Hepatocyte (in vitro differentiated cells): ENCODE measurements around the gene YEATS2. TPM values are rescaled to one million over a fixed set of nuclear protein-coding genes. Genes with fewer than 3 reads are reported as not detected.

Experiments
- DNase-seq: peaks from one replicate; pipeline ENCODE4 v3.0.0-alpha.2; 2016; ENCODE audit warnings: low spot score
- H2AFZ ChIP-seq: fragments of 200-600 bp; sonication (generic); 2 replicates; pipeline ENCODE4 v1.6.0; 2016; ENCODE audit warnings: antibody characterized with exemption, mild to moderate bottlenecking
- H3K27ac ChIP-seq: fragments of 200-600 bp; sonication (generic); 2 replicates; pipeline ENCODE4 v1.5.1; 2016; ENCODE audit warnings: mild to moderate bottlenecking
- H3K27me3 ChIP-seq: fragments of 200-600 bp; sonication (generic); 2 replicates; pipeline ENCODE4 v1.6.1; 2016
- H3K36me3 ChIP-seq: fragments of 200-600 bp; sonication (generic); replicated peaks from 2 replicates; pipeline ENCODE4 v1.5.1; 2016; ENCODE audit warnings: low read depth; ENCODE audit not compliant: insufficient read depth
- H3K4me1 ChIP-seq: fragments of 200-600 bp; sonication (generic); 2 replicates; pipeline ENCODE4 v1.5.1; 2016; ENCODE audit warnings: mild to moderate bottlenecking, moderate library complexity; ENCODE audit not compliant: insufficient read depth
- H3K4me2 ChIP-seq: fragments of 200-600 bp; sonication (generic); 2 replicates; pipeline ENCODE4 v1.6.0; 2016
- H3K4me3 ChIP-seq: fragments of 200-600 bp; sonication (generic); 2 replicates; pipeline ENCODE4 v1.5.1; 2016; ENCODE audit warnings: mild to moderate bottlenecking
- H3K79me2 ChIP-seq: fragments of 200-600 bp; sonication (generic); 2 replicates; pipeline ENCODE4 v1.6.0; 2017; ENCODE audit warnings: mild to moderate bottlenecking
- H3K9me2 ChIP-seq: fragments of 200-600 bp; sonication (generic); replicated peaks from 2 replicates; pipeline ENCODE4 v1.6.0; 2017; ENCODE audit warnings: mild to moderate bottlenecking; ENCODE audit not compliant: insufficient read depth
- H3K9me3 ChIP-seq: fragments of 200-600 bp; sonication (generic); 2 replicates; pipeline ENCODE4 v1.5.1; 2016; ENCODE audit warnings: low read depth, mild to moderate bottlenecking
- H4K20me1 ChIP-seq: fragments of 200-600 bp; sonication (generic); 2 replicates; pipeline ENCODE4 v1.6.0; 2016; ENCODE audit warnings: mild to moderate bottlenecking; ENCODE audit not compliant: insufficient read depth, poor library complexity, severe bottlenecking
- EZH2 ChIP-seq: fragments of 200-600 bp; sonication (generic); IDR thresholded peaks from 2 replicates; pipeline ENCODE4 v1.6.1; 2016; ENCODE audit warnings: antibody characterized with exemption, mild to moderate bottlenecking, borderline replicate concordance
- EZH2phosphoT487 ChIP-seq: fragments of 200-600 bp; sonication (generic); IDR thresholded peaks from one replicate; pipeline ENCODE4 v1.6.1; 2018; ENCODE audit warnings: antibody characterized with exemption, mild to moderate bottlenecking, low read depth, moderate library complexity; ENCODE audit not compliant: unreplicated experiment, severe bottlenecking
- WGBS: methylation state at CpG from one replicate; pipeline ENCODE4 v1.1.6; 2016; ENCODE audit warnings: low lambda C conversion rate; ENCODE audit errors: missing lambda C conversion rate; 5-methylcytosine and 5-hydroxymethylcytosine counted together
- polyA plus RNA-seq: library from polyadenylated mRNA; unstranded; fragments of >200 nt; fragmentation: Nextera tagmentation; extraction: Ambion mirVana; gene quantifications from 2 replicates; pipeline ENCODE4 v1.2.1, GENCODE V29; 2016
- total RNA-seq: library from RNA; depleted of rRNA; stranded (reverse); fragments of >200 nt; gene quantifications from 2 replicates; pipeline ENCODE4 v1.2.3, GENCODE V29; 2014
- TF ChIP-seq, protein P1 (sequence below): fragments of 200-600 bp; sonication (generic); IDR thresholded peaks from 2 replicates; pipeline ENCODE4 v1.5.1; 2016; ENCODE audit warnings: antibody characterized with exemption, mild to moderate bottlenecking; ENCODE audit not compliant: poor library complexity

The YEATS2 gene
- total and polyA plus RNA-seq, 2 experiments from 2014 or later = 12.5 to 21.5 TPM

DNA sequence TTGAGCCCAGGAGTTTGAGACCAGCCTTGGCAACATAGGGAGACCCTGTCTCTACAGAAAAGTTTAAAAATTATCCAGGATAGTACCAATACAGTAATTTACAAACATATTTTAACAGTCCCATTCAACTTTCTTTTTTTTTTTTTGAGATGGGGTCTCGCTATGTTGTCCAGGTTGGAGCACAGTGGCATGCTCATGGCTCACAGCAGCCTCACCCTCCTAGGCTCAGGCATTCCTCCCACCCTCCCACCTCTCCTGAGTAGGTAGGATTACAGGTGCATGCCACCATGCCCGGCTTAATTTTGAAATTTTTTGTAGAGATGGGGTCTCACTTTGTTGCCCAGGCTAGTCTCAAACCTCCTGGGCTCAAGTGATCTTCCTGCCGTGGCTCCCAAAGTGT lies 140.3 kb downstream of the YEATS2 start:
- Histone ChIP-seq H3K4me2 (no peak overlapping the region), H3K27ac (no peak overlapping the region), H3K9me3 (no peaks in the 10 kb centered on the region), H2AFZ (no peak overlapping the region), H3K79me2 (no peaks in the 10 kb centered on the region), H4K20me1 (no peaks in the 10 kb centered on the region), H3K36me3 (no peaks in the 10 kb centered on the region), H3K4me3 (no peak overlapping the region), H3K4me1 (no peaks in the 10 kb centered on the region), H3K27me3 (no peaks in the 10 kb centered on the region), H3K9me2 (no peaks in the 10 kb centered on the region)
- no peak for DNase-seq
- 90% methylated on average over 3 of the region's 3 CpGs for WGBS
- TF ChIP-seq EZH2 = no peak
- TF ChIP-seq EZH2phosphoT487 = no peak
- TF ChIP-seq, protein P1, sequence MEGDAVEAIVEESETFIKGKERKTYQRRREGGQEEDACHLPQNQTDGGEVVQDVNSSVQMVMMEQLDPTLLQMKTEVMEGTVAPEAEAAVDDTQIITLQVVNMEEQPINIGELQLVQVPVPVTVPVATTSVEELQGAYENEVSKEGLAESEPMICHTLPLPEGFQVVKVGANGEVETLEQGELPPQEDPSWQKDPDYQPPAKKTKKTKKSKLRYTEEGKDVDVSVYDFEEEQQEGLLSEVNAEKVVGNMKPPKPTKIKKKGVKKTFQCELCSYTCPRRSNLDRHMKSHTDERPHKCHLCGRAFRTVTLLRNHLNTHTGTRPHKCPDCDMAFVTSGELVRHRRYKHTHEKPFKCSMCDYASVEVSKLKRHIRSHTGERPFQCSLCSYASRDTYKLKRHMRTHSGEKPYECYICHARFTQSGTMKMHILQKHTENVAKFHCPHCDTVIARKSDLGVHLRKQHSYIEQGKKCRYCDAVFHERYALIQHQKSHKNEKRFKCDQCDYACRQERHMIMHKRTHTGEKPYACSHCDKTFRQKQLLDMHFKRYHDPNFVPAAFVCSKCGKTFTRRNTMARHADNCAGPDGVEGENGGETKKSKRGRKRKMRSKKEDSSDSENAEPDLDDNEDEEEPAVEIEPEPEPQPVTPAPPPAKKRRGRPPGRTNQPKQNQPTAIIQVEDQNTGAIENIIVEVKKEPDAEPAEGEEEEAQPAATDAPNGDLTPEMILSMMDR = no peak

DNA sequence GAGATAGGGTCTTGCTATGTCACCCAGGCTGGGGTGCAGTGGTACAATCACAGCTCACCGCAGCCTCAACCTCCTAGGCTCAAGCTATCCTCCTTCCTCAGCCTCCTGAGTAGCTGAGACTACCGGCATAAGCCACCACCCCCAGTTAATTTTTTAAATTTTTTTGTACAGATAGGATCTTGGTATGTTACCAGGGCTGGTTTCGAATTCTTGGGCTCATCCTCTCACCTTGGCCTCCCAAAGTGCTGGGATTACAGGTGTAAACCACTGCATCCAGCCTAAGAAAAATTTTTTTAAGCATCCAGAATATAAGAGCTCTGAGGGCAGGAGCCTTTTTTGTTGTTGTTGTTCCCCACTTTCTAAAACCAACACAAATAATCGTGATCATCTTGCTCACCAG lies 142.2 kb downstream of the YEATS2 start:
- TF ChIP-seq EZH2 = no peak
- TF ChIP-seq EZH2phosphoT487 = no peak
- TF ChIP-seq, protein P1 = no peak
- H3K27me3 ChIP-seq = no peaks in the 10 kb centered on the region
- H3K9me2 ChIP-seq = no peaks in the 10 kb centered on the region
- H4K20me1 ChIP-seq = no peaks in the 10 kb centered on the region
- no peak for DNase-seq
- WGBS = 96% methylated on average over 4 of the region's 4 CpGs
- no peaks in the 10 kb centered on the region for H3K36me3 ChIP-seq
- H3K27ac ChIP-seq = no peak overlapping the region
- H3K4me3 ChIP-seq = no peak overlapping the region
- no peak overlapping the region for H2AFZ ChIP-seq
- no peak overlapping the region for H3K4me2 ChIP-seq
- peaks cover 3% of the 10 kb centered on the region for H3K4me1 ChIP-seq
- no peaks in the 10 kb centered on the region for H3K79me2 ChIP-seq
- no peaks in the 10 kb centered on the region for H3K9me3 ChIP-seq

DNA sequence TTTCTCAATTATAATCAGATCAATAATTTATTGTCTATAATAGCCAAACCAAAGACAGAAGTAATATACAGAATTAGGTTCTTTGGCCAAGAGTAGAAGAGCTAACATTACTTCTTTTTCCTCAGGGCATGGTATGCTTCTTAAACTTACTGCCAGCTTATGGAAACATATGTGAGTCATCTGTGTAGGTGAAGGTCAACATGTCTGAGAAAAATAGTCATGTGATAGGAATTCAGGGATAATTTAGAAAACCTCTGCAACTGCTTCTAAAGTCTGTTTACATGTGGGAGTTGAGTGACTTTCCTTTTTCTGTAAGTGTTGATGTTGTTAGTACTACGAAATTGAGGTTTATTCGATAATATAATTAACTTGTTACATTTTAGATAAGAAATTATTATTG lies 147.0 kb downstream of the YEATS2 start:
- Histone ChIP-seq H2AFZ (no peak overlapping the region), H3K4me2 (peak overlapping the region; percentile 1), H3K9me2 (no peaks in the 10 kb centered on the region), H3K4me3 (no peak overlapping the region), H3K27ac (peak overlapping the region; percentile 60), H3K4me1 (peaks cover 3% of the 10 kb centered on the region), H3K27me3 (no peaks in the 10 kb centered on the region), H3K36me3 (no peaks in the 10 kb centered on the region), H3K9me3 (no peaks in the 10 kb centered on the region), H4K20me1 (no peaks in the 10 kb centered on the region), H3K79me2 (no peaks in the 10 kb centered on the region)
- peak; percentile 41 for DNase-seq
- TF ChIP-seq EZH2 (no peak), EZH2phosphoT487 (no peak)
- TF ChIP-seq, protein P1 = no peak
- 84% methylated on average over 2 of the region's 2 CpGs for WGBS

DNA sequence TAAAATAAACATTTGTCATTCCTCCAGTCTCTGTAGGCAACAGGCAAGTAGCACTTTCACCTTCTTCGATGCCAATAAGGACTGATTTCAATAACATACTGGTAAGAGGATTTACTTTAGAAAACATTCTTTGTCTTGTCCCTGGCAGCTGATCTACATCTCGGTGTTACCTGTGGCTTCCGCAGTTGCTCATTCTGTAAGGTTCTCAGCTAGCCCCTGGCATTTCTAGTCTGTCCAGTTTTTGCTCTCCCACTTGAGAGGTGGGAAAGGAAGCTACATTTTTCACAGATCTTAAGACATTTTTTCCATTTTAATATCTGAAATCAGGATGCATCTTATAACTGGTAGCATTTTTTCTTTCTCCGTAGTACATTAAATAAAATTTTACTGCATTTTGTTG lies 147.5 kb downstream of the YEATS2 start:
- 79% methylated on average over 4 of the region's 4 CpGs for WGBS
- Histone ChIP-seq H3K4me1 (peaks cover 3% of the 10 kb centered on the region), H4K20me1 (no peaks in the 10 kb centered on the region), H2AFZ (no peak overlapping the region), H3K27ac (peak overlapping the region; percentile 60), H3K4me3 (no peak overlapping the region), H3K79me2 (no peaks in the 10 kb centered on the region), H3K9me3 (no peaks in the 10 kb centered on the region), H3K9me2 (no peaks in the 10 kb centered on the region), H3K4me2 (peak overlapping the region; percentile 1), H3K36me3 (no peaks in the 10 kb centered on the region), H3K27me3 (no peaks in the 10 kb centered on the region)
- DNase-seq = no peak
- no peak for TF ChIP-seq EZH2
- no peak for TF ChIP-seq EZH2phosphoT487
- TF ChIP-seq, protein P1 = no peak
